SH-SY5Y (cell line): ENCODE results near the gene MACROD2.

ENCODE experiments used
- GATA2 ChIP-seq: IDR thresholded peaks from 2 replicates; pipeline ENCODE4 v1.6.1; 2011; ENCODE audit warnings: mild to moderate bottlenecking, low read depth, low read length
- GATA3 ChIP-seq: IDR thresholded peaks from 2 replicates; pipeline ENCODE4 v1.6.1; 2011; ENCODE audit warnings: low read depth, mild to moderate bottlenecking, low read length, moderate library complexity

GRCh38 chr20:14956026-14956425 is 960.7 kb downstream of the MACROD2 start:
- TF ChIP-seq GATA2 (no peak), GATA3 (no peak)
